Limb (tissue), 2 donors: ENCODE measurements around the gene ZNF813.
A peak's percentile ranks its signal among the peaks of the same experiment; 100 is the strongest.

ENCODE experiments used
- DNase-seq, 2 donors: peaks; one replicate each; pipeline ENCODE4 v3.0.0-alpha.2; 2016; ENCODE audit errors: extremely low spot score in 2 of 2

The ZNF813 gene

GRCh38 chr19:53520163-53520546 lies 52.6 kb downstream of the ZNF813 start:
- no peak for DNase-seq

- DNase-seq: peak; percentile 97 to 98
Measured at GRCh38 chr19:53520547-53521372, 53.2 kb downstream of the ZNF813 start.

GRCh38 chr19:53521373-53522202 lies 54.1 kb downstream of the ZNF813 start:
- no peak for DNase-seq

- no peak for DNase-seq
Measured at GRCh38 chr19:53525922-53526321, 58.4 kb downstream of the ZNF813 start.

- DNase-seq: no peak
Measured at GRCh38 chr19:53530622-53531021, 63.1 kb downstream of the ZNF813 start.

GRCh38 chr19:53531457-53531856 lies 63.9 kb downstream of the ZNF813 start:
- no peak for DNase-seq

GRCh38 chr19:53532362-53532761 lies 64.8 kb downstream of the ZNF813 start:
- DNase-seq: no peak

GRCh38 chr19:53536225-53536548 lies 68.7 kb downstream of the ZNF813 start:
- no peak for DNase-seq

GRCh38 chr19:53537121-53537520 lies 69.6 kb downstream of the ZNF813 start:
- no peak for DNase-seq

- peak; percentile 68 to 88 for DNase-seq
Measured at GRCh38 chr19:53537521-53538377, 70.2 kb downstream of the ZNF813 start, which contains the start of gene ZNF331. ZNF331 (plus strand) TSS chr19:53538145; CDS start chr19:53569377, 31,232 bp downstream.

- DNase-seq: no peak
Measured at GRCh38 chr19:53538378-53539109, 71.0 kb downstream of the ZNF813 start.

- DNase-seq: no peak
Measured at GRCh38 chr19:53540091-53540490, 72.6 kb downstream of the ZNF813 start.

- no peak for DNase-seq
Measured at GRCh38 chr19:53541971-53542370, 74.4 kb downstream of the ZNF813 start.

GRCh38 chr19:53545271-53546065 lies 77.9 kb downstream of the ZNF813 start:
- no peak for DNase-seq
